GM12878 (cell line): ENCODE measurements around the gene SERPINB10. TPM values are rescaled to one million over a fixed set of nuclear protein-coding genes. Genes with fewer than 3 reads are reported as not detected.
A peak's percentile ranks its signal among the peaks of the same experiment; 100 is the strongest.

ENCODE experiments used
- ATAC-seq: fragments of 200-7000 bp; cut with Tn5 transposase; 3 replicates; pipeline ENCODE4 v1.9.1; 2020; ENCODE audit warnings: mild to moderate bottlenecking, moderate library complexity
- BruUV-seq: library from RNA; stranded (reverse); fragments of 400-500 nt; replicated peaks from 2 replicates; lab custom pipeline; 2021; lab: Mats Ljungman, UMichigan
- CTCF ChIA-PET: fragments of 300-600 bp; sonication (Branson Sonifier 250); formaldehyde crosslinking; extraction: SDS; loops from one replicate; lab custom pipeline; 2021; ENCODE audit warnings: inconsistent platforms; lab: Yijun Ruan, JAX
- POLR2A ChIA-PET: fragments of 350-600 bp; formaldehyde crosslinking; extraction: SDS; loops from one replicate; lab custom pipeline; 2021; ENCODE audit warnings: inconsistent platforms; lab: Charles Lee
- RAD21 ChIA-PET: fragments of 300-600 bp; sonication (Branson Sonifier 250); formaldehyde crosslinking; loops from one replicate; lab custom pipeline; 2023; ENCODE audit warnings: antibody characterized with exemption; ENCODE audit not compliant: unreplicated experiment; lab: Charles Lee
- SMC1A ChIA-PET: fragments of 300-600 bp; sonication (Branson Sonifier 250); formaldehyde crosslinking; loops from one replicate; lab custom pipeline; 2023; ENCODE audit not compliant: unreplicated experiment, uncharacterized antibody; lab: Charles Lee
- DNase-seq: peaks from one replicate; pipeline ENCODE4 v3.0.0-alpha.2; 2011; ENCODE audit warnings: low read depth, low spot score
- FAIRE-seq: peaks from 3 replicates; lab custom pipeline; 2011; peaks lifted over from hg19 to GRCh38; lab: Jason Lieb, UNC
- H2AFZ ChIP-seq: 2 replicates; pipeline ENCODE4 v1.6.0; 2011; ENCODE audit warnings: low read depth, low read length, control low read depth; ENCODE audit not compliant: control insufficient read depth
- H3K27ac ChIP-seq: 2 replicates; pipeline ENCODE4 v1.5.1; 2011; ENCODE audit warnings: control low read depth; ENCODE audit not compliant: control insufficient read depth, insufficient read depth
- H3K27me3 ChIP-seq, 2 experiments: replicated peaks in 1 of 2; 2 replicates each; pipeline versions ENCODE4 v1.6.0 to v1.6.1; 2011; ENCODE audit warnings: low read length in 1 of 2; ENCODE audit not compliant: control insufficient read depth in 2 of 2, insufficient read depth in 2 of 2
- H3K36me3 ChIP-seq, 2 experiments: 2 replicates each; pipeline ENCODE4 v1.5.1; 2011; ENCODE audit warnings: low read length in 1 of 2; ENCODE audit not compliant: control insufficient read depth in 2 of 2, insufficient read depth in 2 of 2
- H3K4me1 ChIP-seq: 2 replicates; pipeline ENCODE4 v1.6.1; 2011; ENCODE audit warnings: mild to moderate bottlenecking, low read length, moderate library complexity, mixed read lengths; ENCODE audit not compliant: control insufficient read depth, insufficient read depth
- H3K4me2 ChIP-seq: 2 replicates; pipeline ENCODE4 v1.6.0; 2011; ENCODE audit warnings: control low read depth; ENCODE audit not compliant: control insufficient read depth, insufficient read depth
- H3K4me3 ChIP-seq: fragments of 200-600 bp; sonication (generic); 2 replicates; pipeline ENCODE4 v1.5.1; 2016
- H3K79me2 ChIP-seq: 2 replicates; pipeline ENCODE4 v1.6.0; 2011; ENCODE audit warnings: low read length; ENCODE audit not compliant: control insufficient read depth, insufficient read depth
- H3K9ac ChIP-seq: 2 replicates; pipeline ENCODE4 v1.8.0; 2011; ENCODE audit warnings: low read length, control low read depth, mixed read lengths; ENCODE audit not compliant: control insufficient read depth, insufficient read depth
- H3K9me3 ChIP-seq: replicated peaks from 3 replicates; pipeline ENCODE4 v1.5.1; 2011; ENCODE audit warnings: mild to moderate bottlenecking, low read length; ENCODE audit not compliant: control insufficient read depth, insufficient read depth
- H4K20me1 ChIP-seq: 2 replicates; pipeline ENCODE4 v1.6.0; 2011; ENCODE audit not compliant: control insufficient read depth, insufficient read depth
- BCL11A ChIP-seq: IDR thresholded peaks from 2 replicates; pipeline ENCODE4 v1.6.1; 2011; ENCODE audit warnings: low read depth, low read length
- BCL3 ChIP-seq: IDR thresholded peaks from 2 replicates; pipeline ENCODE4 v1.6.1; 2011; ENCODE audit warnings: borderline replicate concordance, low read depth, mild to moderate bottlenecking, moderate library complexity, low read length; ENCODE audit not compliant: insufficient read depth, poor library complexity, severe bottlenecking
- BCLAF1 ChIP-seq: fragments of 450-650 bp; IDR thresholded peaks from 2 replicates; pipeline ENCODE4 v1.6.1; 2017; ENCODE audit warnings: antibody characterized with exemption, mild to moderate bottlenecking, moderate library complexity
- EED ChIP-seq: sonication (generic); IDR thresholded peaks from 2 replicates; pipeline ENCODE4 v1.6.1; 2016; ENCODE audit warnings: antibody characterized with exemption, low read depth
- ETV6 ChIP-seq, 2 experiments: fragments of 450-650 bp in 1 of 2; IDR thresholded peaks in 1 of 2; conservative IDR thresholded peaks in 1 of 2; 2 replicates each; pipeline ENCODE4 v1.6.1; 2014; ENCODE audit warnings: antibody characterized with exemption in 1 of 2, borderline replicate concordance in 1 of 2, low read depth in 1 of 2, mild to moderate bottlenecking in 1 of 2, moderate library complexity in 1 of 2
- IKZF2 ChIP-seq, 2 experiments: fragments of 450-650 bp; IDR thresholded peaks; 2 replicates each; pipeline ENCODE4 v1.6.1; 2017; ENCODE audit warnings: mild to moderate bottlenecking in 2 of 2, moderate library complexity in 2 of 2
- JUNB ChIP-seq: IDR thresholded peaks from 2 replicates; pipeline ENCODE4 v1.6.1; 2016; ENCODE audit warnings: antibody characterized with exemption, mild to moderate bottlenecking
- MEF2A ChIP-seq: IDR thresholded peaks from 2 replicates; pipeline ENCODE4 v1.6.1; 2011; ENCODE audit warnings: low read depth, mild to moderate bottlenecking, low read length, moderate library complexity; ENCODE audit not compliant: insufficient read depth
- NKRF ChIP-seq: fragments of 450-650 bp; conservative IDR thresholded peaks from 2 replicates; pipeline ENCODE4 v1.6.1; 2017; ENCODE audit warnings: mild to moderate bottlenecking, moderate library complexity
- PAX5 ChIP-seq: IDR thresholded peaks from 2 replicates; pipeline ENCODE4 v1.6.1; 2011; ENCODE audit warnings: low read depth, low read length, borderline replicate concordance
- PKNOX1 ChIP-seq: fragments of 450-650 bp; IDR thresholded peaks from 2 replicates; pipeline ENCODE4 v1.6.1; 2016; ENCODE audit warnings: mild to moderate bottlenecking
- TCF12 ChIP-seq: IDR thresholded peaks from 2 replicates; pipeline ENCODE4 v1.6.1; 2011; ENCODE audit warnings: low read depth, mild to moderate bottlenecking, low read length
- WRNIP1 ChIP-seq: IDR thresholded peaks from 2 replicates; pipeline ENCODE4 v1.6.1; 2011; ENCODE audit warnings: low read depth, low read length, improper control_type of control experiment, borderline replicate concordance
- ZSCAN29 ChIP-seq: fragments of 450-650 bp; IDR thresholded peaks from 2 replicates; pipeline ENCODE4 v1.6.1; 2017; ENCODE audit warnings: mild to moderate bottlenecking, moderate library complexity
- WGBS: methylation state at CpG from one replicate; pipeline ENCODE4 v1.1.6; 2016; ENCODE audit warnings: low lambda C conversion rate; ENCODE audit not compliant: insufficient replicate concordance, insufficient coverage; ENCODE audit errors: missing lambda C conversion rate; 5-methylcytosine and 5-hydroxymethylcytosine counted together
- in situ Hi-C: fragments of 300-500 bp; cut with MboI; formaldehyde crosslinking; loops from 9 replicates; pipeline ENCODE4 v1.14.3; 2018; ENCODE audit warnings: mixed read lengths
- intact Hi-C: fragments of 100-400 bp; cut with micrococcal nuclease; formaldehyde crosslinking; loops from one replicate; pipeline ENCODE4 v1.14.2; 2022; ENCODE audit not compliant: unreplicated experiment
- polyA plus RNA-seq, 11 experiments: library from polyadenylated mRNA; depleted of rRNA in 4 of 11; unstranded in 6 of 11; stranded (reverse) in 5 of 11; fragments of >200 nt; fragmentation: Nextera tagmentation in 4 of 11; fragmentation: Illumina TruSeq in 1 of 11; extraction: Ambion mirVana in 4 of 11; extraction: Trizol in 1 of 11; gene quantifications; 1 replicate in 1 of 11; 2 replicates in 10 of 11; pipeline versions ENCODE4 v1.2.1 to v1.2.3, GENCODE V29; 2011 to 2016; ENCODE audit warnings: inconsistent platforms in 2 of 11, missing spikeins in 2 of 11, low read depth in 1 of 11
- total RNA-seq, 4 experiments: library from RNA; depleted of rRNA in 3 of 4; stranded (reverse); fragments of >200 nt in 3 of 4; fragmentation: Illumina TruSeq in 1 of 4; extraction: Trizol in 1 of 4; gene quantifications; 2 replicates each; pipeline versions ENCODE4 v1.2.1 to v1.2.3, GENCODE V29; 2013 to 2021

Gene SERPINB10
- total and polyA plus RNA-seq, 10 of the 15 experiments (the other 5 are each of a cell fraction or from before 2014, with no cell fraction given): 12.0 to 83.5 (median 24.1) TPM

- Histone ChIP-seq H3K36me3 (no peaks in the 10 kb centered on the region), H3K9ac (peak overlapping the region; percentile 38), H3K4me2 (peak overlapping the region; percentile 84), H4K20me1 (no peaks in the 10 kb centered on the region), H2AFZ (peak overlapping the region; percentile 80), H3K79me2 (no peaks in the 10 kb centered on the region), H3K9me3 (no peaks in the 10 kb centered on the region), H3K4me3 (peak overlapping the region; percentile 73), H3K4me1 (peaks cover 9% of the 10 kb centered on the region), H3K27ac (no peak overlapping the region), H3K27me3 (no peaks in the 10 kb centered on the region)
- WGBS: 3% methylated on average over 19 of the region's 19 CpGs
- no TSS peak for BruUV-seq
- ATAC-seq (peak; percentile 71), FAIRE-seq (no peak), DNase-seq (no peak)
- RAD21 ChIA-PET: interaction anchor here (0.9 to 5.5 kb wide), 29 partner anchors 10 to 421 kb away, joined by 3 to 69 read pairs (median 9); partner anchors contain the start of genes HMSD, SERPINB10 and SERPINB2
- POLR2A ChIA-PET: interaction anchor here (0.6 to 2.1 kb wide), 8 partner anchors 11 to 124 kb away, joined by 3 to 15 read pairs (median 3); partner anchors contain the start of genes SERPINB10 and SERPINB2
- intact Hi-C loops: loop anchor here (1.0 kb wide), 5 partner anchors 42 to 419 kb away; no protein-coding TSS in a partner anchor
- CTCF ChIA-PET: interaction anchor here (0.6 to 7.2 kb wide), 42 partner anchors 9 to 426 kb away, joined by 3 to 185 read pairs (median 7); partner anchors contain the start of genes HMSD and SERPINB10
- SMC1A ChIA-PET: interaction anchor here (0.6 to 6.9 kb wide), 32 partner anchors 8 to 420 kb away, joined by 3 to 105 read pairs (median 9); partner anchors contain the start of genes HMSD, SERPINB10 and SERPINB2
- in situ Hi-C loops: loop anchor here (5.0 kb wide), 1 partner anchor 45 kb away; no protein-coding TSS in a partner anchor
- TF ChIP-seq EED (peak; percentile 83), PKNOX1 (no peak), ETV6 (conservative IDR thresholded peaks at IDR 0.05 in 1 of 2, IDR thresholded peaks at IDR 0.05 in 1 of 2; ENCODE audit: borderline replicate concordance in 1 of 2, low read depth in 1 of 2) (peak in 1 of 2 experiments; percentile 47; a peak in 1 of 4 replicates), BCLAF1 (no peak), IKZF2 (IDR thresholded peaks at IDR 0.05) (peak; percentile 13 to 26; a peak in 1 of 4 replicates), BCL3 (no peak), TCF12 (peak; percentile 68; the same call in 1 of the 2 replicates), PAX5 (no peak), NKRF (no peak), WRNIP1 (no peak), BCL11A (no peak), ZSCAN29 (no peak), JUNB (peak; percentile 49), MEF2A (no peak)
Observed at GRCh38 chr18:63936932-63937393, 29.2 kb downstream of the SERPINB10 start.
